Loucy (cell line): ENCODE results near the gene C19orf12.

Experiments used
- H2AFZ ChIP-seq: fragments of 200-600 bp; sonication (generic); 2 replicates; pipeline ENCODE4 v1.6.0; 2016; ENCODE audit warnings: antibody characterized with exemption, mild to moderate bottlenecking, low read length, moderate library complexity
- H3F3A ChIP-seq: fragments of 200-600 bp; 2 replicates; pipeline ENCODE4 v1.6.0; 2016; ENCODE audit warnings: antibody characterized with exemption, low read depth, mild to moderate bottlenecking
- H3K27me3 ChIP-seq: fragments of 200-600 bp; sonication (generic); 2 replicates; pipeline ENCODE4 v1.6.1; 2014; ENCODE audit warnings: low read length, mild to moderate bottlenecking; ENCODE audit not compliant: insufficient read depth, poor library complexity, severe bottlenecking
- H3K36me3 ChIP-seq: fragments of 200-600 bp; sonication (generic); 2 replicates; pipeline ENCODE4 v1.6.1; 2016; ENCODE audit warnings: low read length; ENCODE audit not compliant: insufficient read depth
- H3K4me1 ChIP-seq: fragments of 200-600 bp; sonication (generic); 2 replicates; pipeline ENCODE4 v1.5.1; 2014; ENCODE audit warnings: low read length, mild to moderate bottlenecking; ENCODE audit not compliant: insufficient read depth, poor library complexity, severe bottlenecking
- H3K4me2 ChIP-seq: fragments of 200-600 bp; sonication (generic); 2 replicates; pipeline ENCODE4 v1.6.0; 2014; ENCODE audit warnings: antibody characterized with exemption, low read length, low read depth, mild to moderate bottlenecking; ENCODE audit not compliant: poor library complexity, severe bottlenecking
- H3K4me3 ChIP-seq: fragments of 200-600 bp; sonication (generic); 2 replicates; pipeline ENCODE4 v1.5.1; 2014; ENCODE audit warnings: low read length, mild to moderate bottlenecking, mixed read lengths; ENCODE audit not compliant: poor library complexity, severe bottlenecking
- H3K79me2 ChIP-seq: fragments of 200-600 bp; sonication (generic); 2 replicates; pipeline ENCODE4 v1.6.1; 2014; ENCODE audit warnings: low read length; ENCODE audit not compliant: insufficient read depth
- H3K9ac ChIP-seq: fragments of 200-600 bp; sonication (generic); 2 replicates; pipeline ENCODE4 v1.6.0; 2014; ENCODE audit warnings: mild to moderate bottlenecking, low read depth, low read length, moderate library complexity; ENCODE audit not compliant: poor library complexity, severe bottlenecking
- H3K9me2 ChIP-seq: fragments of 200-600 bp; sonication (generic); replicated peaks from 2 replicates; pipeline ENCODE4 v1.6.1; 2016; ENCODE audit warnings: low read depth, low read length, mixed read lengths
- H3K9me3 ChIP-seq: fragments of 200-600 bp; sonication (generic); 2 replicates; pipeline ENCODE4 v1.6.1; 2014; ENCODE audit warnings: mild to moderate bottlenecking, antibody characterized with exemption, low read length, low read depth; ENCODE audit not compliant: insufficient read depth
- H4K20me1 ChIP-seq: fragments of 200-600 bp; sonication (generic); 2 replicates; pipeline ENCODE4 v1.6.0; 2014; ENCODE audit warnings: antibody characterized with exemption, low read length, mild to moderate bottlenecking; ENCODE audit not compliant: insufficient read depth, poor library complexity, severe bottlenecking
- EZH2phosphoT487 ChIP-seq: fragments of 200-600 bp; IDR thresholded peaks from 2 replicates; pipeline ENCODE4 v1.6.1; 2018; ENCODE audit warnings: antibody characterized with exemption, mild to moderate bottlenecking, moderate library complexity, borderline replicate concordance
- TF ChIP-seq, protein P1 (sequence below): fragments of 200-600 bp; sonication (generic); conservative IDR thresholded peaks from 2 replicates; pipeline ENCODE4 v1.5.1; 2014; ENCODE audit warnings: mild to moderate bottlenecking, antibody characterized with exemption, low read length

Gene C19orf12

DNA sequence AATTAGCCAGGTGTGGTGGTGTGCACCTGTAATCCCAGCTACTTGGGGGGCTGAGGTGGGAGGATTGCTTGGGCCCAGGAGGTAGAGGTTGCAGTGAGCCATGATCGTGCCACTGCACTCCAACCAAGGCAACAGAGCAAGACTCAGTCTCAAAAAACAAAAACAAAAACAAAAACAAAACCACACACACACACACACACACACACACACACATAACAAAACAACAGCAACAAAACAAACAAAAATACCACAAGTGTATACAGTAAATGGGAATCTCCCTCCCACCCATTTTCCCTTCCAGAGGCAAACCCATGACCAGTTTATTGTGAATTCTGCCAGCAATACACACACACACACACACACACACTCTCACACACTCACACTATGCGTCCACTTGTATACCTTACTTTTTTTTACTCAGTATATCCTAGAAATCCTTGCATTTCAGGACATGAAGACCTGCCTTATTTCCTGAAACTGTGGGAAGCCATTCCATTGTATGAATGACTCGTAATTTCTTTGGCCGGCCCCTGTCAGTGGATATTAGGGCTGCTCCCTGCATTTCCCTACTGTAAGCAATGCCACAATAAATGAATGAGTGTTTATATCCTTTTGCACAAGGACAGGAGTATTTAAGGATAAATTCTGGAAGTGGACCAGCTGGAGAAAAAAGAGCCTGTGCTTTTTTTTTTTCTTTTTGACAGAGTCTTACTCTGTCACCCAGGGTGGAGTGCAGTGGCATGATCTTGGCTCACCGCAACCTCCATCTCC lies 56.7 kb downstream of the C19orf12 start:
- Histone ChIP-seq H3K4me1 (no peaks in the 10 kb centered on the region), H3K4me3 (no peak overlapping the region)

DNA sequence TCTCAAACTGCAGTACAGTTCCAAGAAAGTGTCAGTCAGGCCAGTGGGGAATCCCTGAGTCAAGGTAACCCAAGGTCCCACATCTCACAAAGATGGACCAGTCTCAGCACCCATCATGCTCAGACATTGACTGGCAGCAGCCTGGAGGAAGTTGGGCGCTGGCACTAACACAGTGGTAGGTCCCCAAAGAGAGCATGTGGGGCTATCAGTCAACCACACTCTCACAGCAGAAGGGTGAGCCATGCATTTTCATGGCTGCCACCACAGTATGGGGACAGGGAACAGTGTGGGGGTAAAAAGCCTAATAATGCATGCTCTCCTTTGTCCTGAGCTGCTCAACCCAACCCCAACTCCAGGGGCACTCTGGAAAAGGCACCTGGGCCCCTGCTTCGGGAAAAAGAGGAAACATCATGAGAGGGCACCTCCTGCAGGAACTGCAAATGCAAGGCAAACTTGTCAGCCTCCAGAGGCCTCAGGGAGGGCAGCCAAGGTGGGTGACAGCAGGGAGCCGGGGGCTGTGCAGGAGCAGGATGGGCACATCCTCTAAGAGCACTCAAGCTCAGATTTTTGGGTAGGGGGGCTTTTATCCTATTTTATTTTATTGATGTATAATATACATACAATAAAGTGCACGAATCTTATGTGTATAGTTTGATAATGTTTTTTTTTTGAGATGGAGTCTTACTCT lies 59.3 kb downstream of the C19orf12 start:
- H3K9me3 ChIP-seq, result no peaks in the 10 kb centered on the region
- no peaks in the 10 kb centered on the region for H4K20me1 ChIP-seq
- no peak overlapping the region for H3K9ac ChIP-seq
- H3K9me2 ChIP-seq, result no peaks in the 10 kb centered on the region
- no peak overlapping the region for H2AFZ ChIP-seq
- H3F3A ChIP-seq, result no peaks in the 10 kb centered on the region
- TF ChIP-seq, protein P1, sequence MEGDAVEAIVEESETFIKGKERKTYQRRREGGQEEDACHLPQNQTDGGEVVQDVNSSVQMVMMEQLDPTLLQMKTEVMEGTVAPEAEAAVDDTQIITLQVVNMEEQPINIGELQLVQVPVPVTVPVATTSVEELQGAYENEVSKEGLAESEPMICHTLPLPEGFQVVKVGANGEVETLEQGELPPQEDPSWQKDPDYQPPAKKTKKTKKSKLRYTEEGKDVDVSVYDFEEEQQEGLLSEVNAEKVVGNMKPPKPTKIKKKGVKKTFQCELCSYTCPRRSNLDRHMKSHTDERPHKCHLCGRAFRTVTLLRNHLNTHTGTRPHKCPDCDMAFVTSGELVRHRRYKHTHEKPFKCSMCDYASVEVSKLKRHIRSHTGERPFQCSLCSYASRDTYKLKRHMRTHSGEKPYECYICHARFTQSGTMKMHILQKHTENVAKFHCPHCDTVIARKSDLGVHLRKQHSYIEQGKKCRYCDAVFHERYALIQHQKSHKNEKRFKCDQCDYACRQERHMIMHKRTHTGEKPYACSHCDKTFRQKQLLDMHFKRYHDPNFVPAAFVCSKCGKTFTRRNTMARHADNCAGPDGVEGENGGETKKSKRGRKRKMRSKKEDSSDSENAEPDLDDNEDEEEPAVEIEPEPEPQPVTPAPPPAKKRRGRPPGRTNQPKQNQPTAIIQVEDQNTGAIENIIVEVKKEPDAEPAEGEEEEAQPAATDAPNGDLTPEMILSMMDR, result no peak
- TF ChIP-seq EZH2phosphoT487, result no peak
- H3K27me3 ChIP-seq, result no peaks in the 10 kb centered on the region
- H3K4me3 ChIP-seq, result no peak overlapping the region
- H3K4me2 ChIP-seq, result no peak overlapping the region
- no peaks in the 10 kb centered on the region for H3K79me2 ChIP-seq
- H3K36me3 ChIP-seq, result no peaks in the 10 kb centered on the region
- H3K4me1 ChIP-seq, result no peaks in the 10 kb centered on the region

More for the DNA sequence above, 56.7 kb downstream of the C19orf12 start:
- Histone ChIP-seq H3K9me2 (no peaks in the 10 kb centered on the region), H3K9ac (no peak overlapping the region), H4K20me1 (no peaks in the 10 kb centered on the region), H3K4me2 (no peak overlapping the region), H2AFZ (no peak overlapping the region), H3F3A (no peaks in the 10 kb centered on the region), H3K27me3 (no peaks in the 10 kb centered on the region), H3K9me3 (no peaks in the 10 kb centered on the region), H3K79me2 (no peaks in the 10 kb centered on the region), H3K36me3 (no peaks in the 10 kb centered on the region)
- TF ChIP-seq EZH2phosphoT487, result no peak
- TF ChIP-seq, protein P1, result no peak

- no peak for TF ChIP-seq EZH2phosphoT487
- TF ChIP-seq, protein P1, result no peak
- H3K79me2 ChIP-seq, result no peaks in the 10 kb centered on the region
- no peaks in the 10 kb centered on the region for H3K9me3 ChIP-seq
- H3K4me3 ChIP-seq, result no peak overlapping the region
- no peak overlapping the region for H3K9ac ChIP-seq
- no peak overlapping the region for H3K4me2 ChIP-seq
- no peaks in the 10 kb centered on the region for H3K9me2 ChIP-seq
- no peaks in the 10 kb centered on the region for H4K20me1 ChIP-seq
- no peaks in the 10 kb centered on the region for H3K27me3 ChIP-seq
- no peaks in the 10 kb centered on the region for H3K4me1 ChIP-seq
- H3F3A ChIP-seq, result no peaks in the 10 kb centered on the region
- H3K36me3 ChIP-seq, result no peaks in the 10 kb centered on the region
- H2AFZ ChIP-seq, result no peak overlapping the region
Measured at GRCh38 chr19:29653398-29653797, 61.7 kb downstream of the C19orf12 start.
